GM18873 (cell line): ENCODE measurements around the gene PCDHGA7.
"Not testable (repeated sequence)": the region's sequence is repeated elsewhere in the genome, so short reads cannot be mapped to it uniquely, and the experiment has no call there.

Experiments
- ATAC-seq: cut with Tn5 transposase; IDR thresholded peaks from one replicate; pipeline ENCODE4 v1.9.1; 2021; ENCODE audit warnings: mild to moderate bottlenecking, moderate library complexity, moderate number of reproducible peaks; ENCODE audit not compliant: unreplicated experiment, low FRiP score

PCDHGA7 gene

DNA sequence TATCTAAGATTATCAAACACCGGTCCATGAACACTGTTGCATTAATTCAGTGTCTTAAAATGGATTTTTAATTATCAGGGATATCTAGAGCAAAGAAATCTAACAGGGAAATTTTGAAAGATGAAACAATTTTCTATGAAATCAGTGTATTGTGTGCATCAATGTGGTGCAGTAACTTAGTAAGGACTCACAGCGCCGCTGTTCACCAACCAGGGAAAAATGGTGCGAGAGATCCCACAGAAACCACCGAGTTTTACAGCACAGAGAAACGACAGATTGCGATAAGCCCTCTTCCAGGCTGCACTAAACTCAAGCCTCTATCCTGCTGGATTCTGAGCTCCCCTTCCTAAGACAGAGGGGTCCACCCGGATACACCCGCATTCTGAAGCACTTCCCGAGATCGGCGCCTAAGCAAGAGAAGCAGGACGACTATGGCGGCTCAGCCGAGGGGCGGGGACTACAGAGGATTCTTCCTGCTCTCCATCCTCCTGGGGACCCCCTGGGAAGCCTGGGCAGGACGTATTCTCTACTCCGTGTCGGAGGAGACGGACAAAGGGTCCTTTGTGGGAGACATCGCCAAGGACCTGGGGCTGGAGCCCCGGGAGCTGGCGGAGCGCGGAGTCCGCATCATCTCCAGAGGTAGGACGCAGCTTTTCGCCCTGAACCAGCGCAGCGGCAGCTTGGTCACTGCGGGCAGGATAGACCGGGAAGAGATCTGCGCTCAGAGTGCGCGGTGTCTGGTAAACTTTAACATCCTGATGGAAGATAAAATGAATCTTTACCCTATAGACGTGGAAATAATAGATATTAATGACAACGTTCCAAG, at the start of gene PCDHGA7:
TSS of gene PCDHGA7 (plus strand) at position 274 of the 826 bp plus-strand sequence. CDS start at position 432, 158 bp downstream.
- no peak for ATAC-seq

DNA sequence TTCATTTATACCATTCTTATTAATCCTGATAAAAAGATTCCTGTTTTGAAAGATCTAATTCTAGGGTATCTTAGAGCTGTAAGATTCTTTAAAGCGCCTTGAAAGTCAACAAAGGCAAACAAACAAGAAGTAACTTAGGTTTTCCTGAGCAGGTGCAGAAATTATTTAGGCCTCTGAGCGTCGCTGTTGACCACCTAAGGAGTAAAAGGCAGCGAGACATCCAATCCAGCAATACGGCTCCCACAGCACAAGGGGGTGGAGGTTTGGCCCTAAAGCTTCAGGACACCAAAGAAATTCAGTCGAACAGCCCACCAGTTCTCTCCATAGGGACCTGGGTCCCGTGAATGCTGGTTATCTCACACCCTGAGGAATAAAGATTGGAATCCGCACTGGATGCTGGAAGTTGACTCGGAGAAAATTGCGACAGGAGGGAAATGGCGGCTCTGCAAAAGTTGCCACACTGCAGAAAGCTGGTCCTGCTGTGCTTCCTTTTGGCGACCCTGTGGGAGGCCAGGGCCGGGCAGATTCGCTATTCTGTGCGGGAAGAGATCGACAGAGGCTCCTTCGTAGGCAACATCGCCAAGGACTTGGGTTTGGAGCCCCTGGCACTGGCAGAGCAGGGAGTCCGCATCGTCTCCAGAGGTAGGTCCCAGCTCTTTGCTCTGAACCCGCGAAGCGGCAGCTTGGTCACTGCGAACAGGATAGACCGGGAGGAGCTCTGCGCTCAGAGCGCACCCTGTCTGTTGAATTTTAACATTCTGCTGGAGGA, 43.8 kb upstream of the PCDHGA7 start, which contains the start of gene PCDHGA2:
TSS of gene PCDHGA2 (plus strand) at position 223 of the 769 bp plus-strand sequence.
- ATAC-seq: no peak

DNA sequence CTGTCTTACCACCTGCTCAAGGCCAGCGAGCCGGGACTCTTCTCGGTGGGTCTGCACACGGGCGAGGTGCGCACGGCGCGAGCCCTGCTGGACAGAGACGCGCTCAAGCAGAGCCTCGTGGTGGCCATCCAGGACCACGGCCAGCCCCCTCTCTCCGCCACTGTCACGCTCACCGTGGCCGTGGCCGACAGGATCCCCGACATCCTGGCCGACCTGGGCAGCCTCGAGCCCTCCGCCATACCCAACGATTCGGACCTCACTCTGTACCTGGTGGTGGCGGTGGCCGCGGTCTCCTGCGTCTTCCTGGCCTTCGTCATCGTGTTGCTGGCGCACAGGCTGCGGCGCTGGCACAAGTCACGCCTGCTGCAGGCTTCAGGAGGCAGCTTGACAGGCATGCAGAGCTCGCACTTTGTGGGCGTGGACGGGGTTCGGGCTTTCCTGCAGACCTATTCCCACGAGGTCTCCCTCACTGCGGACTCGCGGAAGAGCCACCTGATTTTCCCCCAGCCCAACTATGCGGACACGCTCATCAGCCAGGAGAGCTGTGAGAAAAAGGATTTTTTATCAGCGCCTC, 41.7 kb upstream of the PCDHGA7 start:
- not testable (repeated sequence) for ATAC-seq

DNA sequence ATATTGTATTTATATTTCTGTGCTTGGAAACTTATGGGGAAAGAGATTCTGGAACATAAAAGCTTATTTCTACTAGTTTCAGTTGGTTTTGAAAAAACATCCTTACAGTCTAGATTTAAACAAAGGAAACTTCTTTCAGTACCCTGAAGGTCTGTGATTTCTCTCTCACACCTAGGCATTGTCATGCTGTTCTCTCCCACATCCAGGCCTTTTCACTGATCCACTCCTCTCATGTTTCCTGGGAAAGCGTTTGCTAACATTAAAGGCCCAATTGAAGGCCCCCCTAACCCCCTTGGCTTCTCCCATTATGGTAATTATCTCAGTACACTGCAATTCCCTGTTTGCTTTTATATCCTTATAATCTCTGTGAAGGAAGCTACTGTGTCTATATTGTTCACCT, 39.8 kb upstream of the PCDHGA7 start:
- ATAC-seq: no peak

DNA sequence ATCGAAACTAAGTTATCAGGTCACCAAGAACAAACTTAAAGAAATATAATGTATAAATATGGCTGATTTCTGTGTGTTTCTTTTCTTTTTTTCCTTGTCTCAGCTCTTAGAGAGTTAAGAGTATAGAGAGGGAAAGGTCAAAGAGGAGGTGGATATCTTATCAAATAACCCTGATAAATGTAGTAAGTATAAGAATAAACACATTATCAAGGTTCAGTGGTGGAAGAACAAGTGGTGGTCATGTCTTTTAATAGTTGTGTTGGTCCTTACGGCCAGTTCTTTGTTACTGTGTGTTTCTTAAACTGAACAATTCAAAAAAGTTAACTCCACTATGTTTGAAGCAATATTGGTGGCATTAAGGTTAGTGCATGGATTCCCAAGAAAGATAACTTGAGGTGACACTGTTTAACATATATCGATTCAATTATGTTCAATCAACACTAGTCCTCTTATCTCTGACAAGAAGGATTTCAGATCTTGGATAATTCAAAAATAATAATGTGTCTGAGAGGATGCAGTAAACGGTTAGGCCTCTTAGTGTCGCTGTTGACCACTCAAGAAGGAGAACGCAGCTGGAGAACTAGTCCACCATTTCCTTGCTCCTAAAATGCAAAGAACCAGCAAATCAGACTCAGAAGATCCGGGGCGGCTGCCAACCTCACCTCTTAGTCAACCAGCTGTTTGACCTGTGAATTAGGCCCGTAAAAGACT, 39.1 kb upstream of the PCDHGA7 start, which contains the start of gene PCDHGA3:
TSS of gene PCDHGA3 (plus strand) at position 588 of the 711 bp plus-strand sequence. CDS start 205 bp downstream, outside the sequence.
- no peak for ATAC-seq

DNA sequence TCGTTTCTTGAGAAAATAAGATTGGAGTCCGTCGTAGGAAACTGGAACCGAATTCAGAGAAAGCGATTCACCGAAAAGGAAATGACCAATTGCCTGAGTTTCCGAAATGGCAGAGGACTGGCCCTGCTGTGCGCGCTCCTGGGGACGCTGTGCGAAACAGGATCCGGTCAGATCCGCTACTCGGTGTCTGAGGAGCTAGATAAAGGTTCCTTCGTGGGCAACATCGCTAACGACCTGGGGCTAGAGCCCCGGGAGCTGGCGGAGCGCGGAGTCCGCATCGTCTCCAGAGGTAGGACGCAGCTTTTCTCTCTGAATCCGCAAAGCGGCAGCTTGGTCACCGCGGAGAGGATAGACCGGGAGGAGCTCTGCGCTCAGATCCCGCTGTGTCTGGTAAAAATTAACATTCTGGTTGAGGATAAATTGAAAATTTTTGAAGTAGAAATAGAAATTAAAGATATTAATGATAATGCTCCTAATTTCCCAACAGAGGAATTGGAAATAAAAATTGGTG, 38.5 kb upstream of the PCDHGA7 start:
- ATAC-seq: no peak

DNA sequence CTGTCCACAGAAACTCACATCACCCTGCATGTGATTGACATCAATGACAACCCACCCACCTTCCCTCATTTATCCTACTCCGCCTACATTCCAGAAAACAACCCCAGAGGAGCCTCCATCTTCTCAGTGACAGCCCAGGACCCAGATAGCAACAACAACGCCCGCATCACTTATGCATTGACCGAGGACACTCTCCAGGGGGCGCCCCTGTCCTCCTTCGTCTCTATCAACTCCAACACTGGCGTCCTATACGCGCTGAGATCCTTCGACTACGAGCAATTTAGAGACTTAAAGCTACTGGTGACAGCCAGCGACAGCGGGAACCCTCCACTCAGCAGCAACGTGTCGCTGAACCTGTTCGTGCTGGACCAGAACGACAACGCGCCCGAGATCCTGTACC, 37.2 kb upstream of the PCDHGA7 start:
- no peak for ATAC-seq

DNA sequence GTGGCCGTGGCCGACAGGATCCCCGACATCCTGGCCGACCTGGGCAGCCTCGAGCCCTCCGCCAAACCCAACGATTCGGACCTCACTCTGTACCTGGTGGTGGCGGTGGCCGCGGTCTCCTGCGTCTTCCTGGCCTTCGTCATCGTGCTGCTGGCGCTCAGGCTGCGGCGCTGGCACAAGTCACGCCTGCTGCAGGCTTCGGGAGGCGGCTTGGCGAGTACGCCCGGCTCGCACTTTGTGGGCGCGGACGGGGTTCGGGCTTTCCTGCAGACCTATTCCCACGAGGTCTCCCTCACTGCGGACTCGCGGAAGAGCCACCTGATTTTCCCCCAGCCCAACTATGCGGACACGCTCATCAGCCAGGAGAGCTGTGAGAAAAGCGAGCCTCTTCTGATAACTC, 36.5 kb upstream of the PCDHGA7 start:
- ATAC-seq: not testable (repeated sequence)

DNA sequence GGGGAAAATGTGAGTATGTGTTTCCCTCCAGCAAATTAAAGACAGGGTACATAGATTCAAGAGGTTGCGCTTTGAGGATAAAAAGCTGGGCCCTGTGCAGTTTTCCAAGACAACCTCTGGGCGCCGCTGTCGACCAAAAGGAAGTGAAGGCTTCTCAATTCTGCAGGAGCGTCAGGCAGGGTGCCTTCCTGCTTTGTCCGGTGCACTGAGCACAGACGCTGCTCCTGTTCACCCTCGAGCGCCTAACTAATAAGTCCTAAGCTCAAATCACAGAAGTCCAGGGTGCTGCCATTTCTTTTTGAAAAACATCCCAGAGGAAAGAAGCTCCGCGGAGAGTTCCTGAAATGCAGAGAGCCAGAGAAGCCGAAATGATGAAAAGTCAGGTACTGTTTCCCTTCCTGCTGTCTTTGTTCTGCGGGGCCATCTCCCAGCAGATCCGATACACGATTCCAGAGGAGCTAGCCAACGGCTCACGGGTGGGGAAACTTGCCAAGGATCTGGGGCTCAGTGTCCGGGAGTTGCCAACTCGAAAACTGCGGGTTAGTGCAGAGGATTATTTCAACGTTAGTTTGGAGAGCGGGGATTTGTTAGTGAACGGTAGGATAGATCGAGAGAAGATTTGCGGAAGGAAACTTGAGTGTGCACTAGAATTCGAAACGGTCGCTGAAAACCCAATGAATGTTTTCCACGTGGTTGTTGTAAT, 32.5 kb upstream of the PCDHGA7 start, which contains the start of gene PCDHGB1:
TSS of gene PCDHGB1 (plus strand) at position 183 of the 703 bp plus-strand sequence. CDS start at position 345, 162 bp downstream.
- no peak for ATAC-seq

DNA sequence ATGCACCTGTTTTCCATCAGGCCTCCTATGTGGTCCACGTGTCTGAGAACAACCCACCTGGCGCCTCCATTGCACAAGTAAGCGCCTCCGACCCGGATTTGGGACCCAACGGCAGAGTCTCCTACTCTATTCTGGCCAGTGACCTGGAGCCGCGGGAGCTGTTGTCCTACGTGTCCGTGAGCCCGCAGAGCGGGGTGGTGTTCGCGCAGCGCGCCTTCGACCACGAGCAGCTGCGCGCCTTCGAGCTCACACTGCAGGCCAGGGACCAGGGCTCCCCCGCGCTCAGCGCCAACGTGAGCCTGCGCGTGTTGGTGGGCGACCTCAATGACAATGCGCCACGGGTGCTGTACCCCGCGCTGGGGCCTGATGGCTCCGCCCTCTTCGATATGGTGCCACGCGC, 31.0 kb upstream of the PCDHGA7 start:
- no peak for ATAC-seq

DNA sequence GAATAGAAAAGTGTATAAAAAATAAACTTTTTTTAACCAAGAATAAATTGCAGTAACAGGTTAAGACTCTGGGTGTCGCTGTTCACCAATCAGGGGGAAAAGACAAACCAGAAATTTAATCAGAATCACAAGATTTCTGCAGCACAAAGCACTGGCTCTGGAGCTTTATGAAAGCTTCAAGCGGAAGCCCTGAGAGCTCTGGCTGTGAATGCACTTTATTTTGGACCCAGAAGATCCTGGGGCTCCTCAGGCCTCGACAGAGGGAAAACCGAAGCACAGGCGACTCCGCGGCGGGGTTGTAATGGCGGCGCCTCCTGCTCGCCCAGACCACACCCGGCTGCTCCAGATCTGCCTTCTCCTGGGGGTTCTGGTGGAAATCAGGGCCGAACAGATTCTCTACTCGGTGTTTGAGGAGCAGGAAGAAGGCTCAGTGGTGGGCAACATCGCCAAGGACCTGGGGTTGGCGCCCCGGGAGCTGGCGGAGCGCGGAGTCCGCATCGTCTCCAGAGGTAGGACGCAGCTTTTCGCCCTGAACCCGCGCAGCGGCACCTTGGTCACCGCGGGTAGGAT, 27.6 kb upstream of the PCDHGA7 start, which contains the start of gene PCDHGA4:
TSS of gene PCDHGA4 (plus strand) at position 122 of the 570 bp plus-strand sequence. CDS start at position 209, 87 bp downstream.
- ATAC-seq: no peak

DNA sequence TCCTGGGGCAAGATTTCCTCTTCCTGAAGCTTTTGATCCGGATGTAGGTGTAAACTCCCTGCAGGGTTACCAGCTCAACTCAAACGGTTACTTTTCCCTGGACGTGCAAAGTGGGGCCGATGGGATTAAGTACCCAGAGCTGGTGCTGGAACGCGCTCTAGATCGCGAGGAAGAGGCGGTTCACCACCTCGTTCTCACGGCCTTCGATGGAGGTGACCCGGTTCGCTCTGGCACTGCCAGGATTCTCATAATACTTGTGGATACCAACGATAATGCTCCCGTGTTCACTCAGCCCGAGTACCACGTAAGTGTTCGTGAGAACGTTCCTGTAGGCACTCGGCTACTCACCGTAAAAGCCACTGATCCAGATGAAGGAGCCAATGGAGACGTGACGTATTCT, 26.9 kb upstream of the PCDHGA7 start:
- no peak for ATAC-seq

DNA sequence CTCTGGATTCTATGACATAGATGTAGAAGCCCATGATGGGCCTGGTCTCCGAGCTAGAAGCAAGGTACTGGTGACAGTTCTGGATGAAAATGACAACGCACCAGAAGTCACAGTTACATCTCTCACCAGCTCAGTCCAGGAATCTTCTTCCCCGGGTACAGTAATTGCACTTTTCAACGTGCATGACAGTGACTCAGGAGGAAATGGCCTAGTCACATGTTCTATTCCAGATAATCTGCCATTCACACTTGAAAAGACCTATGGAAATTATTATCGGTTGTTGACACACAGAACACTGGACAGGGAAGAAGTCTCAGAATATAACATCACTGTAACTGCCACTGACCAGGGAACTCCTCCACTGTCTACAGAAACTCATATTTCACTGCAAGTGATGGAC, 26.4 kb upstream of the PCDHGA7 start:
- no peak for ATAC-seq

DNA sequence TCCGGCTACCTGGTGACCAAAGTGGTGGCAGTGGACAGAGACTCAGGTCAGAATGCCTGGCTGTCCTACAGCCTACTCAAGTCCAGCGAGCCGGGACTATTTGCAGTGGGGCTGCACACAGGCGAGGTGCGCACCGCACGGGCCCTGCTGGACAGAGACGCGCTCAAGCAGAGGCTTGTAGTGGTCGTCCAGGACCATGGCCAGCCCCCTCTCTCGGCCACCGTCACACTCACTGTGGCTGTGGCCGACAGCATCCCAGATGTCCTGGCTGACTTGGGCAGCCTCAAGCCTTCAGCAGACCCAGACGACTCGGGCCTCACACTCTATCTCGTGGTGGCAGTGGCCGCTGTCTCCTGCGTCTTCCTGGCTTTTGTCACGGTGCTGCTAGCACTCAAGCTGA, 25.6 kb upstream of the PCDHGA7 start:
- ATAC-seq: no peak

DNA sequence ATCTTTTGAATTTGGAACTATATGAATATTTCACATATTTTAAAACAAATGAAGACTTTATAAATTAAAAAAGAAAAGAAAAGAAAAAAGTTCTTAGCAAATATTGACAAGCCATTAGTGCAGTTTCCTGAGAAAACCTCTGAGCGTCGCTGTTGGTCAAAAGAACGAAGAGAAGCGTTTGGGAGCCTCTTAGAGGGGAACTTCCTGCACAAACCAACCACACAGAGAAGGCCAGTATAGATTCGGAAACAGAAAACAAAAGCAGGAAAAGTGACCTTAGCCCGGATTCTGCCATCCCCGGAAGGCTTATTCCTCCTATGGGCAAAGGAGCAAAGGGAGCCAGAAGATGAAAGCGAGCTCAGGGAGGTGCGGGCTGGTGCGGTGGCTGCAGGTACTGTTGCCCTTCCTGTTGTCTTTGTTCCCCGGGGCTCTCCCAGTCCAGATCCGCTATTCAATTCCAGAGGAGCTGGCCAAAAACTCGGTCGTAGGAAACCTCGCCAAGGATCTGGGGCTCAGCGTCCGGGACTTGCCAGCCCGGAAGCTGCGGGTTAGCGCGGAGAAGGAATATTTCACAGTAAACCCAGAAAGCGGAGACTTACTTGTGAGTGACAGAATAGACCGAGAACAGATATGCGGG, 22.6 kb upstream of the PCDHGA7 start, which contains the start of gene PCDHGB2:
TSS of gene PCDHGB2 (plus strand) at position 205 of the 637 bp plus-strand sequence. CDS start at position 347, 142 bp downstream.
- ATAC-seq: peak; percentile 84

DNA sequence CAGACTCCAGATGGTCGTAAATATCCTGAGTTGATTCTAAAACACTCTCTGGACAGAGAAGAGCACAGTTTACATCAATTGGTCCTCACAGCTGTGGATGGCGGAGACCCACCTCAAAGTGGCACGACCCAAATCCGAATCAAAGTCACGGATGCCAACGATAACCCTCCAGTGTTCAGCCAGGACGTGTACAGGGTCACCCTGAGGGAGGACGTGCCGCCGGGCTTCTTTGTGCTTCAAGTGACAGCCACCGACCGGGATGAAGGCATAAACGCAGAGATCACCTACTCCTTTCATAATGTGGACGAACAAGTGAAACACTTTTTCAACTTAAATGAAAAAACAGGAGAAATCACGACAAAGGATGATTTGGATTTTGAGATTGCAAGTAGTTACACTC, 21.9 kb upstream of the PCDHGA7 start:
- no peak for ATAC-seq

DNA sequence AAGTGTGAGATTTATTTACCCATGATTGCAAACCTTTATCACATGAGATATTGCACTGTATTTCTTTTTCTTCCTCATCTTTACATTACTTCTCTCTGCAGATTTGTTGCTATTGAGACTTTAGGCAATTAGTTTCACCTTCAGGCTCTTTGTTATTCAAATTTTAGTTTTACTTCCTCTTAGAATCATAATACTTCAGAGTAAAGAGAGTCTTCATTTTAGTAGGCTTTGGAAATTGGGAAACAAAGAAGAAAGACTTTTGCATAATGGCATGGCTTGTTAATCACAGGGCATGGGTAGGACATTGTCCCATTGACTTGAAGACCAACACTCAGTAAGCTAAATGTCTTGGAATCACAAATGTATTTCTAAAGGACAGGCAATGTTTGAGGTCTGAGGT, 19.8 kb upstream of the PCDHGA7 start:
- no peak for ATAC-seq

DNA sequence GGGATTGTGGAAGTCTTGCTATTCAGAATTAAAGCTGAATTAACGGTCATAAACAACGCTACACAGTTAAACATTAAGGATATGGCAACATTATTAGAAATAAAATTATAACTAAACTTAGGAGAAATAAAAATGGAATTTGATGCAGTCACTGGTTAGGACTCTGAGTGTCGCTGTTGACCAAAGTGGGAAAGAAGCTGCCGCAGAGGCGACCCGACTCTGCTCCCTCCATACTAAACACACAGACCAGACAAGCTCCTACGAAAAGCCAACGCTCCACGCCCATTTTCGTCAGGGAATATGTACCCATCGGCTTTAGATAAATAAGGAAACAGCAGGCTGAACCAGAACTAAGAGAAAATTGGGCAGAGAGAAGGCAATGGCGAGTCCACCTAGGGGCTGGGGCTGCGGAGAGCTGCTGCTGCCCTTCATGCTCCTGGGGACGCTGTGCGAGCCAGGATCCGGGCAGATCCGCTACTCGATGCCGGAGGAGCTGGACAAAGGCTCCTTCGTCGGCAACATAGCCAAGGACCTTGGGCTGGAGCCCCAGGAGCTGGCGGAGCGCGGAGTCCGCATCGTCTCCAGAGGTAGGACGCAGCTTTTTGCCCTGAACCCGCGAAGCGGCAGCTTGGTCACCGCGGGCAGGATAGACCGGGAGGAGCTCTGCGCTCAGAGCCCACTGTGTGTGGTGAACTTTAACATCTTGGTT, 18.4 kb upstream of the PCDHGA7 start, which contains the start of gene PCDHGA5:
TSS of gene PCDHGA5 (plus strand) at position 211 of the 709 bp plus-strand sequence. CDS start at position 380, 169 bp downstream.
- no peak for ATAC-seq
